ENCODE results near the gene OPRPN.

DNA sequence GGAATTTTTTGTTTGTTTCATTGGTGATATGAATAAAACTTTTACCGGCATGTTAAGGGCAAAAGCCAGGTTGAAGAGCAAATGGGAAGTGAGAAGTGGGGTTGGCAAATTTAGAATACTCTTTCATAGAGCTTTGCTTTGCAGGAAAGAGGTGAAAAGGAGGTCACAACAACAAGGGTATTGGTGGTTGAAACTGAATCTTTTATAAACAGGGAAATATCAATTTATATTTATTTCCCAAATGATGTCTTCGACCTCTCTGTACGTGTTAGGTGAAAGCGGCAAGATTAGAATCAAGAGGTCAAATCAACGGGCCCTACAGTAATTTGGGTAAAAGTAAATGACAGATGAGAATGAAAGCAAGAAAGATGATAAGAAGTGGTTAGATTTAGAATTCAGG is 33.7 kb upstream of the OPRPN start:
- no peak for TF ChIP-seq EZH2phosphoT487 (conservative IDR thresholded peaks at IDR 0.05; ENCODE audit: low read length)
- TF ChIP-seq, protein P1, sequence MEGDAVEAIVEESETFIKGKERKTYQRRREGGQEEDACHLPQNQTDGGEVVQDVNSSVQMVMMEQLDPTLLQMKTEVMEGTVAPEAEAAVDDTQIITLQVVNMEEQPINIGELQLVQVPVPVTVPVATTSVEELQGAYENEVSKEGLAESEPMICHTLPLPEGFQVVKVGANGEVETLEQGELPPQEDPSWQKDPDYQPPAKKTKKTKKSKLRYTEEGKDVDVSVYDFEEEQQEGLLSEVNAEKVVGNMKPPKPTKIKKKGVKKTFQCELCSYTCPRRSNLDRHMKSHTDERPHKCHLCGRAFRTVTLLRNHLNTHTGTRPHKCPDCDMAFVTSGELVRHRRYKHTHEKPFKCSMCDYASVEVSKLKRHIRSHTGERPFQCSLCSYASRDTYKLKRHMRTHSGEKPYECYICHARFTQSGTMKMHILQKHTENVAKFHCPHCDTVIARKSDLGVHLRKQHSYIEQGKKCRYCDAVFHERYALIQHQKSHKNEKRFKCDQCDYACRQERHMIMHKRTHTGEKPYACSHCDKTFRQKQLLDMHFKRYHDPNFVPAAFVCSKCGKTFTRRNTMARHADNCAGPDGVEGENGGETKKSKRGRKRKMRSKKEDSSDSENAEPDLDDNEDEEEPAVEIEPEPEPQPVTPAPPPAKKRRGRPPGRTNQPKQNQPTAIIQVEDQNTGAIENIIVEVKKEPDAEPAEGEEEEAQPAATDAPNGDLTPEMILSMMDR (IDR thresholded peaks at IDR 0.05; ENCODE audit: insufficient read depth, low read length, poor library complexity, severe bottlenecking), result no peak
